ENCODE results near the gene TBCE.

DNA sequence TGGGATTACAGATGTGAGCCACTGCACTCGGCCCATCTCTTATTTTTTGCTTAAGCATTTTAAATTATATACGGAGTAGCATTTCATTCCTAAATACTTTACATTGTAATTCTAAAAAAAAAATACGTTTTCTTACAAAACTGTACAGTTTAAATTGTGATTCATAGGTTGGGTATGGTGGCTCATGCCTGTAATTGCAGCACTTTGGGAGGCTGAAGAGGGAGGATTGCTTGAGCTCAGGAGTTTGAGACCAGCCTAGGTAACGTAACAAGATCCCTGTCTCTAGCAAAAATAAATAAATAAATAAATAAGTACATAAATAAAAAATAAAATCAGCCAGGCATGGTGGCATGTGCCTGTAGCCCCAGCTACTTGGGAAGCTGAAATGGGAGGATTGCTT is 24.6 kb downstream of the TBCE start:
- TF ChIP-seq, protein P1, sequence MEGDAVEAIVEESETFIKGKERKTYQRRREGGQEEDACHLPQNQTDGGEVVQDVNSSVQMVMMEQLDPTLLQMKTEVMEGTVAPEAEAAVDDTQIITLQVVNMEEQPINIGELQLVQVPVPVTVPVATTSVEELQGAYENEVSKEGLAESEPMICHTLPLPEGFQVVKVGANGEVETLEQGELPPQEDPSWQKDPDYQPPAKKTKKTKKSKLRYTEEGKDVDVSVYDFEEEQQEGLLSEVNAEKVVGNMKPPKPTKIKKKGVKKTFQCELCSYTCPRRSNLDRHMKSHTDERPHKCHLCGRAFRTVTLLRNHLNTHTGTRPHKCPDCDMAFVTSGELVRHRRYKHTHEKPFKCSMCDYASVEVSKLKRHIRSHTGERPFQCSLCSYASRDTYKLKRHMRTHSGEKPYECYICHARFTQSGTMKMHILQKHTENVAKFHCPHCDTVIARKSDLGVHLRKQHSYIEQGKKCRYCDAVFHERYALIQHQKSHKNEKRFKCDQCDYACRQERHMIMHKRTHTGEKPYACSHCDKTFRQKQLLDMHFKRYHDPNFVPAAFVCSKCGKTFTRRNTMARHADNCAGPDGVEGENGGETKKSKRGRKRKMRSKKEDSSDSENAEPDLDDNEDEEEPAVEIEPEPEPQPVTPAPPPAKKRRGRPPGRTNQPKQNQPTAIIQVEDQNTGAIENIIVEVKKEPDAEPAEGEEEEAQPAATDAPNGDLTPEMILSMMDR (IDR thresholded peaks at IDR 0.05; ENCODE audit: low read depth, low read length, missing input control) = no peak
- TF ChIP-seq YY1 (IDR thresholded peaks at IDR 0.05) (no peak), GABPA (IDR thresholded peaks at IDR 0.05 in 1 of 2, conservative IDR thresholded peaks at IDR 0.05 in 1 of 2) (no peak), SP1 (IDR thresholded peaks at IDR 0.05) (no peak)
- TF ChIP-seq, protein P2, sequence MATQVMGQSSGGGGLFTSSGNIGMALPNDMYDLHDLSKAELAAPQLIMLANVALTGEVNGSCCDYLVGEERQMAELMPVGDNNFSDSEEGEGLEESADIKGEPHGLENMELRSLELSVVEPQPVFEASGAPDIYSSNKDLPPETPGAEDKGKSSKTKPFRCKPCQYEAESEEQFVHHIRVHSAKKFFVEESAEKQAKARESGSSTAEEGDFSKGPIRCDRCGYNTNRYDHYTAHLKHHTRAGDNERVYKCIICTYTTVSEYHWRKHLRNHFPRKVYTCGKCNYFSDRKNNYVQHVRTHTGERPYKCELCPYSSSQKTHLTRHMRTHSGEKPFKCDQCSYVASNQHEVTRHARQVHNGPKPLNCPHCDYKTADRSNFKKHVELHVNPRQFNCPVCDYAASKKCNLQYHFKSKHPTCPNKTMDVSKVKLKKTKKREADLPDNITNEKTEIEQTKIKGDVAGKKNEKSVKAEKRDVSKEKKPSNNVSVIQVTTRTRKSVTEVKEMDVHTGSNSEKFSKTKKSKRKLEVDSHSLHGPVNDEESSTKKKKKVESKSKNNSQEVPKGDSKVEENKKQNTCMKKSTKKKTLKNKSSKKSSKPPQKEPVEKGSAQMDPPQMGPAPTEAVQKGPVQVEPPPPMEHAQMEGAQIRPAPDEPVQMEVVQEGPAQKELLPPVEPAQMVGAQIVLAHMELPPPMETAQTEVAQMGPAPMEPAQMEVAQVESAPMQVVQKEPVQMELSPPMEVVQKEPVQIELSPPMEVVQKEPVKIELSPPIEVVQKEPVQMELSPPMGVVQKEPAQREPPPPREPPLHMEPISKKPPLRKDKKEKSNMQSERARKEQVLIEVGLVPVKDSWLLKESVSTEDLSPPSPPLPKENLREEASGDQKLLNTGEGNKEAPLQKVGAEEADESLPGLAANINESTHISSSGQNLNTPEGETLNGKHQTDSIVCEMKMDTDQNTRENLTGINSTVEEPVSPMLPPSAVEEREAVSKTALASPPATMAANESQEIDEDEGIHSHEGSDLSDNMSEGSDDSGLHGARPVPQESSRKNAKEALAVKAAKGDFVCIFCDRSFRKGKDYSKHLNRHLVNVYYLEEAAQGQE (IDR thresholded peaks at IDR 0.05) = no peak

Measured in liver (tissue), 3 donors.